GM23338 (cell line): Measurements from ENCODE around the gene FSD1. TPM values are rescaled to one million over a fixed set of nuclear protein-coding genes. Genes with fewer than 3 reads are reported as not detected.

Experiments
- ATAC-seq: fragments of 200-7000 bp; cut with Tn5 transposase; 3 replicates; pipeline ENCODE4 v1.9.1; 2020
- DNase-seq: peaks from one replicate; pipeline ENCODE4 v3.0.0-alpha.2; 2015; ENCODE audit warnings: low spot score
- H2AFZ ChIP-seq: fragments of 200-600 bp; sonication (generic); 2 replicates; pipeline ENCODE4 v1.8.0; 2016; ENCODE audit warnings: antibody characterized with exemption, mild to moderate bottlenecking, moderate library complexity
- H3F3A ChIP-seq: fragments of 200-600 bp; sonication (generic); replicated peaks from 2 replicates; pipeline ENCODE4 v1.8.0; 2017; ENCODE audit warnings: antibody characterized with exemption, mixed run types, low read depth
- H3K27ac ChIP-seq: fragments of 200-600 bp; sonication (generic); 2 replicates; pipeline ENCODE4 v1.6.1; 2016; ENCODE audit warnings: low read depth
- H3K27me3 ChIP-seq: fragments of 200-600 bp; sonication (generic); 2 replicates; pipeline ENCODE4 v1.8.0; 2016; ENCODE audit warnings: mild to moderate bottlenecking, mixed run types, moderate library complexity; ENCODE audit not compliant: insufficient read depth
- H3K36me3 ChIP-seq: fragments of 200-600 bp; sonication (generic); 2 replicates; pipeline ENCODE4 v1.8.0; 2016; ENCODE audit warnings: mild to moderate bottlenecking; ENCODE audit not compliant: insufficient read depth
- H3K4me1 ChIP-seq: fragments of 200-600 bp; sonication (generic); 2 replicates; pipeline ENCODE4 v1.8.0; 2016; ENCODE audit warnings: mild to moderate bottlenecking, moderate library complexity; ENCODE audit not compliant: insufficient read depth
- H3K4me2 ChIP-seq: fragments of 200-600 bp; sonication (generic); 2 replicates; pipeline ENCODE4 v1.7.1; 2017; ENCODE audit warnings: mixed run types
- H3K4me3 ChIP-seq: fragments of 200-600 bp; sonication (generic); 2 replicates; pipeline ENCODE4 v1.6.1; 2016; ENCODE audit warnings: mixed run types
- H3K79me2 ChIP-seq: fragments of 200-600 bp; sonication (generic); replicated peaks from 2 replicates; pipeline ENCODE4 v1.8.0; 2017; ENCODE audit warnings: mild to moderate bottlenecking; ENCODE audit not compliant: insufficient read depth
- H3K9me2 ChIP-seq: fragments of 200-600 bp; sonication (generic); 2 replicates; pipeline ENCODE4 v1.8.0; 2017; ENCODE audit not compliant: insufficient read depth
- H4K20me1 ChIP-seq: fragments of 200-600 bp; sonication (generic); replicated peaks from 2 replicates; pipeline ENCODE4 v1.8.0; 2017; ENCODE audit warnings: mild to moderate bottlenecking; ENCODE audit not compliant: insufficient read depth
- H3K27ac Mint-ChIP-seq: 2 replicates; pipeline ENCODE4 v1.8.0; 2020; ENCODE audit warnings: inconsistent platforms, mild to moderate bottlenecking, moderate library complexity, mixed read lengths
- H3K27me3 Mint-ChIP-seq: 3 replicates; pipeline ENCODE4 v1.8.0; 2022; ENCODE audit warnings: low read depth, mild to moderate bottlenecking, moderate library complexity, mixed read lengths, inconsistent platforms; ENCODE audit not compliant: insufficient read depth, poor library complexity
- H3K36me3 Mint-ChIP-seq: 3 replicates; pipeline ENCODE4 v1.8.0; 2021; ENCODE audit warnings: low read depth, mild to moderate bottlenecking, inconsistent platforms, moderate library complexity, mixed read lengths
- H3K4me1 Mint-ChIP-seq: 3 replicates; pipeline ENCODE4 v1.8.0; 2020; ENCODE audit warnings: mild to moderate bottlenecking, inconsistent platforms, mixed read lengths
- H3K4me3 Mint-ChIP-seq: 3 replicates; pipeline ENCODE4 v1.8.0; 2021; ENCODE audit warnings: moderate library complexity, mild to moderate bottlenecking, inconsistent platforms, mixed read lengths
- H3K9me3 Mint-ChIP-seq: 3 replicates; pipeline ENCODE4 v1.8.0; 2020; ENCODE audit warnings: moderate library complexity, mild to moderate bottlenecking, inconsistent platforms, mixed read lengths
- CREB1 ChIP-seq: fragments of 250-450 bp; sonication (Bioruptor Pico); IDR thresholded peaks from 2 replicates; pipeline ENCODE4 v1.5.0; 2020; ENCODE audit warnings: low read depth, mild to moderate bottlenecking, moderate library complexity
- EZH2phosphoT487 ChIP-seq: fragments of 200-600 bp; sonication (generic); IDR thresholded peaks from one replicate; pipeline ENCODE4 v1.8.1; 2018; ENCODE audit warnings: antibody characterized with exemption; ENCODE audit not compliant: unreplicated experiment
- JUNB ChIP-seq: IDR thresholded peaks from one replicate; pipeline ENCODE4 v1.6.1; 2016; ENCODE audit warnings: antibody characterized with exemption; ENCODE audit not compliant: unreplicated experiment
- NANOG ChIP-seq: IDR thresholded peaks from 2 replicates; pipeline ENCODE4 v1.6.1; 2016; ENCODE audit warnings: antibody characterized with exemption, borderline replicate concordance
- STAT1 ChIP-seq: IDR thresholded peaks from one replicate; pipeline ENCODE4 v1.6.1; 2016; ENCODE audit warnings: antibody characterized with exemption; ENCODE audit not compliant: unreplicated experiment
- ZNF114 ChIP-seq: fragments of 250-450 bp; sonication (Bioruptor Pico); IDR thresholded peaks from 2 replicates; pipeline ENCODE4 v1.5.0; 2020; ENCODE audit warnings: mild to moderate bottlenecking, moderate library complexity
- polyA plus RNA-seq: library from polyadenylated mRNA; unstranded; fragments of >200 nt; fragmentation: Nextera tagmentation; extraction: Ambion mirVana; gene quantifications from 2 replicates; pipeline ENCODE4 v1.2.1, GENCODE V29; 2016
- total RNA-seq: library from RNA; depleted of rRNA; stranded (reverse); fragments of >200 nt; shearing (Covaris generic); gene quantifications from 2 replicates; pipeline ENCODE4 v1.2.3, GENCODE V29; 2014
- TF ChIP-seq, protein P1 (sequence below): IDR thresholded peaks from one replicate; pipeline ENCODE4 v1.6.1; 2018; ENCODE audit warnings: antibody characterized with exemption; ENCODE audit not compliant: unreplicated experiment
- TF ChIP-seq, protein P2 (sequence below), 2 experiments: fragments of 200-600 bp in 1 of 2; sonication (generic) in 1 of 2; conservative IDR thresholded peaks; 2 replicates each; pipeline versions ENCODE4 v1.5.1 to v1.6.1; 2016 to 2017; ENCODE audit warnings: antibody characterized with exemption in 2 of 2, low read depth in 2 of 2, mild to moderate bottlenecking in 2 of 2, moderate library complexity in 1 of 2

The FSD1 gene
- total and polyA plus RNA-seq, 2 experiments from 2014 or later, result 50.7 to 82.9 TPM

DNA sequence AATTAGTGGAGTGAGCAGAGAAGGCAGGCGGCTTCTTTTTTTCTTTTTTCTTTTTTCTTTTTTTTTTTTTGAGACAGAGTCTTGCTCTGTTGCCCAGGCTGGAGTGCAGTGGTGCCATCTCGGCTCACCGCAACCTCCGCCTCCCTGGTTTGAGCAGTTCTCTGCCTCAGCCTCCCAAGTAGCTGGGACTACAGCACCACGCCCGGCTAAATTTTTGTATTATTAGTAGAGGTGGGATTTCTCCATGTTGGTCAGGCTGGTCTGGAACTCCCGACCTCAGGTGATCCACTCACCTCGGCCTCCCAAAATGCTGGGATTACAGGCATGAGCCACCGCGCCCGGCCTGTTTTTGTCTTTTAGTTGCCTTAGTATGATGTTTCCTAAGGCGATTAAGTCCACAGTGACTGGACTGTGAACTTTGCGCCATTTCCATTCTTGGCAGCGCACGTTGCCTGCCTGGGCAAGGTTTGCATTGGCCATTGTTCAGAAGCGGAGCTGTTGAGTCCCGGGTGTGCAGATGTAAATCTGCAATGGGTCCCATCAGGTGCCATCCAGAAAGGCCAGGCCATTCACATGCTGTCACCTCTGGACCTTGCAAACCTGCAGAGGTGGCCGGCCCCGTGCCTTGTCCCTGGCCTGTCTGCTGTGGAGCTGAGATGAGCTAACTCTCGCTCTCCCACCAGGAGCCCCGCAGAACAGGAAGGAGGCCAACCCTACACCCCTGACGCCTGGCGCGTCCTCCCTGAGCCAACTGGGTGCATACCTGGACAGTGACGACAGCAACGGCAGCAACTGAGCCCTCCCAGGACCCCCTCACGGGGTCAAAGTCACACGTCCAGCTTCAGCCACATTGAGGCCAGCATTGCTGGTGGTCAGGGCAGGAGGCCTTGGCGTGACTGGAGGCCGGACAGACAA is 36.2 kb upstream of the FSD1 start (continued):
- TF ChIP-seq, protein P1, sequence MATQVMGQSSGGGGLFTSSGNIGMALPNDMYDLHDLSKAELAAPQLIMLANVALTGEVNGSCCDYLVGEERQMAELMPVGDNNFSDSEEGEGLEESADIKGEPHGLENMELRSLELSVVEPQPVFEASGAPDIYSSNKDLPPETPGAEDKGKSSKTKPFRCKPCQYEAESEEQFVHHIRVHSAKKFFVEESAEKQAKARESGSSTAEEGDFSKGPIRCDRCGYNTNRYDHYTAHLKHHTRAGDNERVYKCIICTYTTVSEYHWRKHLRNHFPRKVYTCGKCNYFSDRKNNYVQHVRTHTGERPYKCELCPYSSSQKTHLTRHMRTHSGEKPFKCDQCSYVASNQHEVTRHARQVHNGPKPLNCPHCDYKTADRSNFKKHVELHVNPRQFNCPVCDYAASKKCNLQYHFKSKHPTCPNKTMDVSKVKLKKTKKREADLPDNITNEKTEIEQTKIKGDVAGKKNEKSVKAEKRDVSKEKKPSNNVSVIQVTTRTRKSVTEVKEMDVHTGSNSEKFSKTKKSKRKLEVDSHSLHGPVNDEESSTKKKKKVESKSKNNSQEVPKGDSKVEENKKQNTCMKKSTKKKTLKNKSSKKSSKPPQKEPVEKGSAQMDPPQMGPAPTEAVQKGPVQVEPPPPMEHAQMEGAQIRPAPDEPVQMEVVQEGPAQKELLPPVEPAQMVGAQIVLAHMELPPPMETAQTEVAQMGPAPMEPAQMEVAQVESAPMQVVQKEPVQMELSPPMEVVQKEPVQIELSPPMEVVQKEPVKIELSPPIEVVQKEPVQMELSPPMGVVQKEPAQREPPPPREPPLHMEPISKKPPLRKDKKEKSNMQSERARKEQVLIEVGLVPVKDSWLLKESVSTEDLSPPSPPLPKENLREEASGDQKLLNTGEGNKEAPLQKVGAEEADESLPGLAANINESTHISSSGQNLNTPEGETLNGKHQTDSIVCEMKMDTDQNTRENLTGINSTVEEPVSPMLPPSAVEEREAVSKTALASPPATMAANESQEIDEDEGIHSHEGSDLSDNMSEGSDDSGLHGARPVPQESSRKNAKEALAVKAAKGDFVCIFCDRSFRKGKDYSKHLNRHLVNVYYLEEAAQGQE, result no peak
- no peak for TF ChIP-seq NANOG
- no peak for TF ChIP-seq JUNB
- TF ChIP-seq CREB1 (CRISPR knock-in tag), result no peak
- TF ChIP-seq, protein P2, sequence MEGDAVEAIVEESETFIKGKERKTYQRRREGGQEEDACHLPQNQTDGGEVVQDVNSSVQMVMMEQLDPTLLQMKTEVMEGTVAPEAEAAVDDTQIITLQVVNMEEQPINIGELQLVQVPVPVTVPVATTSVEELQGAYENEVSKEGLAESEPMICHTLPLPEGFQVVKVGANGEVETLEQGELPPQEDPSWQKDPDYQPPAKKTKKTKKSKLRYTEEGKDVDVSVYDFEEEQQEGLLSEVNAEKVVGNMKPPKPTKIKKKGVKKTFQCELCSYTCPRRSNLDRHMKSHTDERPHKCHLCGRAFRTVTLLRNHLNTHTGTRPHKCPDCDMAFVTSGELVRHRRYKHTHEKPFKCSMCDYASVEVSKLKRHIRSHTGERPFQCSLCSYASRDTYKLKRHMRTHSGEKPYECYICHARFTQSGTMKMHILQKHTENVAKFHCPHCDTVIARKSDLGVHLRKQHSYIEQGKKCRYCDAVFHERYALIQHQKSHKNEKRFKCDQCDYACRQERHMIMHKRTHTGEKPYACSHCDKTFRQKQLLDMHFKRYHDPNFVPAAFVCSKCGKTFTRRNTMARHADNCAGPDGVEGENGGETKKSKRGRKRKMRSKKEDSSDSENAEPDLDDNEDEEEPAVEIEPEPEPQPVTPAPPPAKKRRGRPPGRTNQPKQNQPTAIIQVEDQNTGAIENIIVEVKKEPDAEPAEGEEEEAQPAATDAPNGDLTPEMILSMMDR (conservative IDR thresholded peaks at IDR 0.05; ENCODE audit: low read depth in 2 of 2), result no peak
- no peak for TF ChIP-seq ZNF114 (CRISPR knock-in tag)
- TF ChIP-seq EZH2phosphoT487, result no peak

DNA sequence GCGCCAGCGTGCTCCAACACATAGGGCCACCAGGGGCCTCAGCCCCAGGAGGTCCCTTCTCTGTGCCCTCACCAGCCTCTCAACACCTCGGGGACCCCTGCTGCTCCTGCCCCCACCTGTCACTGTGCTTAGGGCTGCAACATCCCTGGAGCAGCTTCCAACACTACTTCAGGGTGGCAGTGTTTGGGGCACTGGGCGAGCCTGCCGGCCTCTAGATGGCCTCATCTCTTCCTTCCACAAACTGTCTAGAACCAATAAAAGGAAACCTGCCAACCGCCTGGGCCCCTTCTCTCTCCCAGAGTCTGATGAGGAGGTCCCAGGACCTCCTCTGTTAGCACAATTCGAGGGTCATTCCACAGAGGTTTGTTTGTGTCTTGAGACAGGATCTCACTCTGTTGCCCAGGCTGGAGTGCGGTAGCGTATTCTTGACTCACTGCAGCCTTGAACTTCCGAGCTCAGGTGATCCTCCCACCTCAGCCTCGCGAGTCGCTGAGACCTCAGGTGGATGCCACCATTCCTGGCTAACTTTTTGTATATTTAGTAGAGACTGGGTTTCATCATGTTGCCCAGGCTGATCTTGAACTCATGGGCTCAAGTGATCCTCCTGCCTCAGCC is 35.5 kb upstream of the FSD1 start:
- Histone ChIP-seq H3K79me2 (no peaks in the 10 kb centered on the region), H3K27ac (no peak overlapping the region), H3K27me3 (no peaks in the 10 kb centered on the region), H3K36me3 (no peaks in the 10 kb centered on the region; the same call in 1 of the 2 replicates), H3F3A (no peaks in the 10 kb centered on the region; the same call in 1 of the 2 replicates), H3K4me1 (no peaks in the 10 kb centered on the region), H3K9me2 (no peaks in the 10 kb centered on the region), H3K4me2 (no peak overlapping the region), H2AFZ (no peak overlapping the region), H3K4me3 (no peak overlapping the region), H4K20me1 (no peaks in the 10 kb centered on the region; the same call in 1 of the 2 replicates)
- DNase-seq, result no peak
- Mint-ChIP-seq H3K27me3 (peaks cover 13% of the 10 kb centered on the region), H3K4me3 (no peak overlapping the region), H3K4me1 (0 out of 3 replicates have a peak, but pooled peaks cover 3% of the 10 kb centered on the region), H3K27ac (no peak overlapping the region), H3K36me3 (peaks cover 36% of the 10 kb centered on the region), H3K9me3 (no peaks in the 10 kb centered on the region)
- TF ChIP-seq, protein P2 (conservative IDR thresholded peaks at IDR 0.05; ENCODE audit: low read depth in 2 of 2), result peak in 1 of 2 experiments; percentile 26; a peak in 1 of 4 replicates
- no peak for TF ChIP-seq STAT1
- no peak for ATAC-seq
